Left cardiac atrium (tissue), 4 donors: ENCODE measurements around the gene SLC8A2. TPM values are rescaled to one million over a fixed set of nuclear protein-coding genes. Genes with fewer than 3 reads are reported as not detected.
A peak's percentile ranks its signal among the peaks of the same experiment; 100 is the strongest.

Source experiments
- ATAC-seq, 2 donors: fragments of 200-7000 bp; cut with Tn5 transposase; one replicate each; pipeline ENCODE4 v1.9.1; 2020; ENCODE audit warnings: mild to moderate bottlenecking in 2 of 2, moderate library complexity in 2 of 2
- DNase-seq: peaks from one replicate; pipeline ENCODE4 v3.0.0-alpha.2; 2020
- intact Hi-C, 2 donors: fragments of 100-400 bp; cut with DNase I; formaldehyde crosslinking; loops; one replicate each; pipeline versions ENCODE4 v1.14.1 to v1.15.1; 2022 to 2023
- total RNA-seq, 2 donors: library from RNA; stranded (reverse); fragmentation: NEBNext Ultra II Directional; extraction: Animal tissue kit (Norgen Biotek cat#: 25700); gene quantifications; one replicate each; pipeline ENCODE4 v1.2.1, GENCODE V29; 2021
- donor health status: DM: no; HTN: yes; CAD: no.
- donor health status: DM: no; HTN: yes; CAD: no; lungs with severe emphysema.
- donor health status: DM: yes; HTN: yes; CAD: no.
- donor health status: Dilated cardiomyopathy.

SLC8A2 gene
- total RNA-seq, 2 donors from 2014 or later: 0.15 TPM; not detected in 1

DNA sequence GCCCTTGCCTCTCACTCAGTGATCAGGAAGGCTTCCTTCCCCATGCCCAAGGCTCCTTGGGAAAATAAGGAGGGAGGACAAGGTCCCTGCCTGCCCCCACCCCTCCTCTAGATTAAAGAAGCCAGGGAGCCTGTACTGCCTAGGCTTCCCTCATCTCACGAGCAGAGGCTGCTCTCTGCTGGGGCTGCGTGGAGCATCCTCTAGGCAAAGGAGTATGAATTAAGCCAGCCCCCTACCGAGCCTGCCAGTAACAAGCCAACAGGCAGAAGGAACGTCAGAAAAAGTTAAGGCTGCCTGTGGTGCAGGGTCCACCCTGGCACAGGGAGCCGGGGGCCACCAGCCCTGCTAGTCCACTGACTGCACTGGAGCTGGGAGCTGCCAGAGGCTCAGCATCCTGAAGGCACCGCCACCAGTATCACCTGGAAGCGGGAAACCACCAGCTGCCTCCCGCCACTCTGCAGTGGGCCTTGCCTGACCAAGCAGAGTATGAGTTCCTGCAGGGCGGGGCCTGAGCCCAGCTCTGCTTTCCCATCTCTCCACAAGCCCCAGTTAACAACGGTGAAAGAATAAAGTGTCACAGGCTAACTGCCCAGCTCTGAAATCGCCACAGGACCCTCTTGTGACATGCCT, 36.3 kb upstream of the SLC8A2 start:
- intact Hi-C loops: no loop called here
- DNase-seq (no peak), ATAC-seq (no peak)

- DNase-seq (peak; percentile 48), ATAC-seq (peak; percentile 33 to 77)
- intact Hi-C loops: no loop called here
These were observed 35.3 kb upstream of the SLC8A2 start for GRCh38 chr19:47507012-47507411.

GRCh38 chr19:47506459-47506858, 34.8 kb upstream of the SLC8A2 start:
- intact Hi-C loops: no loop called here
- DNase-seq: no peak
- ATAC-seq: peak in 1 of 2 donors; percentile 29

GRCh38 chr19:47505506-47505905, 33.8 kb upstream of the SLC8A2 start:
- no peak for ATAC-seq
- no peak for DNase-seq
- intact Hi-C loops: no loop called here

- DNase-seq (no peak), ATAC-seq (no peak)
- intact Hi-C loops: no loop called here
These were observed 32.1 kb upstream of the SLC8A2 start for GRCh38 chr19:47503826-47504150.

DNA sequence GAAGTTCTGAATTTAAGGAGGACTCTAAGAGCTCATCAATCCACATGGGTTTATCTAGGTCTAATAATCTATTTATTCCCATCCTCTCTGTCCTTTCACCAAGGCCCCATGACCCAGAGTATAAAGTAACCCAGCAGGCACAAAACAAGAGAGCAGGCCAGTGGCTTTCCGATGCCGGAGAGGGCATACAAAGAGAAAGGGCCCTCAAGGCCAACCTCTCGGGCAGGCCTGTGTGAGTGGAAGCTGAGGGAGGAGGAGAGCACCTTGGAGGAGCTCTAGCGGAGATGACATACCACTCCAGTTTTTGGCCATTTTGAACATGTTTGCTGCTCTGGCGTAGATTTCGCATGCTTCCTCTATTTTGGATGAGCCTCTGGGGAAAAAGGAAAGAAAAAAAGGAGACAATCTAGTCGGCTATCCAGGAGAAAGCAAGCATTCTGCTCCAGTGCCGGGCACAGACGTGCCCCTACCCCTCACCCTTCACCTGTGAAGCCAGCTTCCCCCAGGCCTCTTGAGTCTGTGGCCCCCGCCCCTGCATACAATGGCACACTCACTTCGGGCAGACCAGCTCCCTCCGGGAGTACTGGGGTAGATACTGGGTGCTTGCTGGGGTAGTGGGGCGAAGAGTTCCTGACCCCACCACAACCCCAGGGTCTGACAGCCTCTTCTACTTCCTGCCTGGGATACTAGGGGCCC, 31.6 kb upstream of the SLC8A2 start:
- ATAC-seq (no peak), DNase-seq (no peak)
- intact Hi-C loops: no loop called here

GRCh38 chr19:47499863-47500830, 28.5 kb upstream of the SLC8A2 start:
- intact Hi-C loops: no loop called here
- ATAC-seq: no peak
- DNase-seq: no peak

GRCh38 chr19:47499371-47499770, 27.7 kb upstream of the SLC8A2 start:
- intact Hi-C loops: no loop called here
- no peak for ATAC-seq
- DNase-seq: no peak

DNA sequence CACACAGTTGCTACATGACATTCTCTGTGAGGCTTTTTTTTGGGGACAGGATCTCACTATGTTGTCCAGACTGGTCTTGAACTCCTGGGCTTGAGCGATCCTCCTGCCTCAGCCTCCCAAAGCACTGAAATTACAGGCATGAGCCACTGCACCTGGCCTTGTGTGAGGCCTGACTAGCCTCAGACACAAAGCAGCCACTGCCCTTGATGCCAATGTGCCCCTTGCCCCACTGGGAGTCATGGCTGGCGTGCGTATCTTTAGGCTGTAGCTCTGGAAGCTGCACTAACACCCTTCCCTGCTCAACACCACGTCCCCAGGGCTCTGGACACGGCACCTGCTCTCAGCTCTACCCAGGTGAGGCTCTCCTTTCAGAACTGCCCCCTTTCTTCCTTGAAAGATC, 26.9 kb upstream of the SLC8A2 start:
- ATAC-seq (no peak), DNase-seq (no peak)
- intact Hi-C loops: no loop called here

- ATAC-seq (peak in 1 of 2 donors; percentile 16), DNase-seq (no peak)
- intact Hi-C loops: no loop called here
These were observed 26.3 kb upstream of the SLC8A2 start for GRCh38 chr19:47497821-47498520.

GRCh38 chr19:47497050-47497766, 25.5 kb upstream of the SLC8A2 start:
- peak in 1 of 2 donors; percentile 4 for ATAC-seq
- no peak for DNase-seq

DNA sequence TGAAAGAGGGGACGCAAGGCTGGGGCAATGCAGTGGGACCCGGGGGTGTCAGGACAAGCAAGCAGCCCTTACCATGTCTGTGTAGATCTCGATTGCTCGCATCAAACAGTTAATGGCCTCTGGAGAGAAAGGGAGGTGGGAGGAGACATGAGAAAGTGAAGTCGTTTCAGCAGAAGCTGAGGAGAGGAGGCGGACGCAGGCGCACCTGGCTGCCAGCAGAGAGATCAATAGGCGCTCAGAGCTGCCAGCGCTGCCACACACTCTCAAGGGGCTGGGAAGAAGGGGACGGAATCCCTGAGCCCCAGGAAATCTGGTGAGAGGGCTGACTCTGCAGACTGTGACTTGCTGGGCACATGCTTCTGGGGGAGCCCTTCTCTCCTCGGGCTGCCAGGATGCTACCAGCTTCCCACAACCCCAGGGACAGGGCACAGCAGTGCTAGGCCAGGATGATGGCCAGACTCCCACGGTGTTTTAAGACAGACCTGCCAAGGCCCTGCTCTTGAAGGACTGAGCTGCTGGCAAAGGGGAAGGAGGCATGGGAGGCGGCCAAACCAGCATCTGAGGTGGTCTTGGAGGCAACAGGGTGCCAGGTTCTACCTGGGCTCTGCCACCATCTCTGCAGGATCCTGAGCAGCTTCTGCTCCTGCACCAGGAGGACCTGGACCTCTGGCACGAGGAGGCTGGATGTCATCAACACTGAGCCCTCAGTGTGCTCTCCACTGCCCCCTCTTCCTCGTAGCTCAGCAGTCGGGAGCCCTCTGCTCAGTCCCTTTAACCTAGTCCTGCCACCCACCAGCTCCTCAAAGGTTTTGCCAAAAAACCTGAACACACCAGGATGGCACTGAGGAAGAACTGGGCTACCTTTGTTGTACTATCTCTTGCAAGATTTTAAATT, 24.0 kb upstream of the SLC8A2 start:
- ATAC-seq: no peak
- DNase-seq: no peak
- intact Hi-C loops: no loop called here

More at GRCh38 chr19:47497050-47497766, 25.5 kb upstream of the SLC8A2 start:
- intact Hi-C loops: no loop called here

- intact Hi-C loops: no loop called here
- DNase-seq (no peak), ATAC-seq (peak in 1 of 2 donors; percentile 4)
These were observed 23.0 kb upstream of the SLC8A2 start for GRCh38 chr19:47494729-47495128.

DNA sequence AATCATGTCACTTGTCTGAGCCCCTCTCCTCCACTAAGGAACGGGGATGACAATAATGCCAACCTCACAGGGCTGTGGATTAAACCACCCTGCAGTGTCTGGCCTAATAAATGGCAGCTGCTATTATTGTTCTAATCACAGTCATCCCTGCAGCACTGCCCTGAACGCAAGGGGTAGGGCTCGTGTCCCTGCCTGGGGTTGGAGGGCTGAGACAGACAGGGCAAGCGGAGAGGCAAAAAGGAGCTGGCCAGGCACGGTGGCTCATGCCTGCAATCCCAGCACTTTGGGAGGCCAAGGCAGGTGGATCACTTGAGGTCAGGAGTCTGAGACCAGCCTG, 22.5 kb upstream of the SLC8A2 start:
- no peak for DNase-seq
- no peak for ATAC-seq
- intact Hi-C loops: no loop called here

DNA sequence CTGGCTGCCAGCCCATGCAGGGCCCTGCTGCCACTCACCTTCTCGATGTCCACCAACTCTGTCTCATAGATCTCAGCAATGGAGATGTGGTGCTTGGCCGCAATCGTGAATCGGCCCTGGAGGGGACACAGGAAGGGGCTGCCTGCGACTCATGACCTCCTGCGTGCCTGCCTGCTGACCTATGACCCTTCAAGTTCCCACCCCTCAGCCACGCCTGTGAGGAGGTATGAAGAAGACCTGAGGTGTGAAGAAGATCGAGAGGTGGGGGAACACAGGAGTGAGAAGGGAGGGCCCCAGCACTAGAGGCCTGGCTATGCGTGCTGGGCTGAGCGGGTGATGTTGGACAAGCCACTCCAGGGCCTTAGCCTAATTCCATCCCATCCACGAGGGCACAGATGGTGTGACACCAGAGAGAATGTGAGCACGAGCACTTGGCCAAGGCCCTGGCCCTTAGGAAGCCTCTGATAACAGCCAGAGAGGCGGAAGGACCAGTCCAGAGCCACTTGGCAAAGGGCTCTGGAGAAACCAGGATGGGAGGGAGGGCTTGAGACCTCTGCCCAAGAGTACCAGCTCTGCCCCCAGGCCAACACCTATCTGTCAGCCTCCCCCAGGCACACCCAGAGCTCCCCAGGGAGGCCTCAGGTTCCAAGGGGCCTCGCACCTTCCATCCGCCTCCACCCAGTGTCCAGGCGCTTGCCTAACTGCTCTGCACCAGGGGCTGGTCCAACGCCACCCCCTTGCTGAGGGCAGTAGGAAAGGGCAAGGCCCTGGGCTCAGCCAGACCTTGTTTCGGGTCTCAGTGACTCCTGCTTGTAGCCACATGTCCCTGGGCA, 21.9 kb upstream of the SLC8A2 start:
- DNase-seq: peak; percentile 44
- intact Hi-C loops: no loop called here
- peak; percentile 57 to 58 for ATAC-seq

- intact Hi-C loops: no loop called here
These were observed 21.1 kb upstream of the SLC8A2 start for GRCh38 chr19:47492571-47493377.

More at GRCh38 chr19:47492571-47493377, 21.1 kb upstream of the SLC8A2 start:
- no peak for DNase-seq
- ATAC-seq: no peak
